Keratinocyte (primary cell): Measurements from ENCODE around the gene AHNAK. TPM values are rescaled to one million over a fixed set of nuclear protein-coding genes. Genes with fewer than 3 reads are reported as not detected.

Experiments
- DNase-seq: peaks from one replicate; pipeline ENCODE4 v3.0.0-alpha.2; 2011; ENCODE audit warnings: low read depth, missing footprints, low spot score
- FAIRE-seq: peaks from 2 replicates; lab custom pipeline; 2011; peaks lifted over from hg19 to GRCh38; lab: Jason Lieb, UNC
- H2AFZ ChIP-seq: 2 replicates; pipeline ENCODE4 v1.6.0; 2012; ENCODE audit warnings: low read length, control low read depth, inconsistent platforms; ENCODE audit not compliant: control insufficient read depth
- H3K27ac ChIP-seq: 2 replicates; pipeline ENCODE4 v1.5.1; 2011; ENCODE audit warnings: low read length; ENCODE audit not compliant: control insufficient read depth, insufficient read depth
- H3K27me3 ChIP-seq: 3 replicates; pipeline ENCODE4 v1.6.0; 2011; ENCODE audit warnings: low read length; ENCODE audit not compliant: control insufficient read depth, insufficient read depth; ENCODE audit errors: extremely low read depth
- H3K36me3 ChIP-seq, 2 experiments: 2 replicates in 1 of 2; 3 replicates in 1 of 2; pipeline ENCODE4 v1.5.1; 2011; ENCODE audit warnings: low read length in 2 of 2, mild to moderate bottlenecking in 1 of 2; ENCODE audit not compliant: control insufficient read depth in 2 of 2, insufficient read depth in 2 of 2; ENCODE audit errors: extremely low read depth in 1 of 2
- H3K4me1 ChIP-seq: 3 replicates; pipeline ENCODE4 v1.5.1; 2011; ENCODE audit warnings: low read length; ENCODE audit not compliant: control insufficient read depth, insufficient read depth; ENCODE audit errors: extremely low read depth
- H3K4me2 ChIP-seq: 3 replicates; pipeline ENCODE4 v1.6.0; 2011; ENCODE audit warnings: low read depth, low read length; ENCODE audit not compliant: control insufficient read depth, insufficient read depth; ENCODE audit errors: extremely low read depth
- H3K4me3 ChIP-seq, 3 experiments: fragments of 200-600 bp in 1 of 3; sonication (generic) in 1 of 3; 2 replicates in 2 of 3; 3 replicates in 1 of 3; pipeline ENCODE4 v1.5.1; 2011 to 2016; ENCODE audit warnings: low read length in 3 of 3, mild to moderate bottlenecking in 3 of 3, control low read depth in 2 of 3, inconsistent platforms in 1 of 3, low read depth in 1 of 3, mixed read lengths in 1 of 3, mixed run types in 1 of 3, moderate library complexity in 1 of 3; ENCODE audit not compliant: control insufficient read depth in 2 of 3, insufficient read depth in 2 of 3; ENCODE audit errors: extremely low read depth in 1 of 3
- H3K79me2 ChIP-seq: 2 replicates; pipeline ENCODE4 v1.6.0; 2012; ENCODE audit warnings: low read length; ENCODE audit not compliant: control insufficient read depth, insufficient read depth
- H3K9ac ChIP-seq: 3 replicates; pipeline ENCODE4 v1.6.0; 2011; ENCODE audit warnings: low read length; ENCODE audit not compliant: control insufficient read depth, insufficient read depth; ENCODE audit errors: extremely low read depth
- H3K9me1 ChIP-seq: 3 replicates; pipeline ENCODE4 v1.6.0; 2011; ENCODE audit warnings: low read length; ENCODE audit not compliant: control insufficient read depth, insufficient read depth; ENCODE audit errors: extremely low read depth
- H3K9me3 ChIP-seq: 2 replicates; pipeline ENCODE4 v1.5.1; 2012; ENCODE audit warnings: low read depth, low read length; ENCODE audit not compliant: control insufficient read depth
- H4K20me1 ChIP-seq: 3 replicates; pipeline ENCODE4 v1.6.0; 2011; ENCODE audit warnings: low read length; ENCODE audit not compliant: control insufficient read depth, insufficient read depth; ENCODE audit errors: extremely low read depth
- CTCF ChIP-seq, 3 experiments: IDR thresholded peaks in 1 of 3; conservative IDR thresholded peaks in 1 of 3; optimal IDR thresholded peaks in 1 of 3; 2 replicates in 2 of 3; 3 replicates in 1 of 3; pipeline versions ENCODE3 to v1.5.1; 2011; ENCODE audit warnings: low read length in 3 of 3, mild to moderate bottlenecking in 3 of 3, moderate library complexity in 2 of 3, control low read depth in 1 of 3, inconsistent platforms in 1 of 3; ENCODE audit not compliant: insufficient read depth in 2 of 3; ENCODE audit errors: extremely low read depth in 1 of 3
- EZH2 ChIP-seq: IDR thresholded peaks from one replicate; pipeline ENCODE4 v1.6.1; 2012; ENCODE audit warnings: inconsistent platforms, mild to moderate bottlenecking, low read length, moderate library complexity
- dilution Hi-C: fragments of 300-500 bp; cut with MboI; formaldehyde crosslinking; loops from one replicate; pipeline ENCODE4 v1.7.0; 2020; ENCODE audit warnings: low sequenced_read_pairs; ENCODE audit not compliant: extremely low pct_ligation_motif_present
- polyA plus RNA-seq, 5 experiments: library from polyadenylated mRNA; depleted of rRNA in 3 of 5; stranded (reverse) in 3 of 5; stranded (forward) in 1 of 5; unstranded in 1 of 5; fragments of >200 nt; gene quantifications; 1 replicate in 1 of 5; 2 replicates in 3 of 5; 3 replicates in 1 of 5; pipeline versions ENCODE4 v1.2.1 to v1.2.3, GENCODE V29; 2011 to 2012; ENCODE audit warnings: missing spikeins in 2 of 5, low read depth in 1 of 5, low replicate concordance in 1 of 5

The AHNAK gene
- polyA plus RNA-seq, 1 donor (not counting 4 experiments of a cell fraction or from before 2014, with no cell fraction given): 220 TPM

GRCh38 chr11:62444835-62445234 is 101.8 kb downstream of the AHNAK start:
- H3K36me3 ChIP-seq: no peaks in the 10 kb centered on the region
- no peak overlapping the region for H3K27ac ChIP-seq
- H4K20me1 ChIP-seq: no peaks in the 10 kb centered on the region
- H3K27me3 ChIP-seq: peaks cover 4% of the 10 kb centered on the region
- no peak for TF ChIP-seq CTCF (optimal IDR thresholded peaks at IDR 0.05 in 1 of 3, IDR thresholded peaks at IDR 0.05 in 1 of 3, conservative IDR thresholded peaks at IDR 0.05 in 1 of 3; ENCODE audit: extremely low read depth in 1 of 3, insufficient read depth in 2 of 3, low read length in 3 of 3)
- no peak for TF ChIP-seq EZH2
- no peaks in the 10 kb centered on the region for H3K4me1 ChIP-seq
- no peak for DNase-seq
- H3K9ac ChIP-seq: peak overlapping the region; percentile 8
- H3K4me3 ChIP-seq: peak overlapping the region in 2 of 3 experiments; percentile 41 to 49
- dilution Hi-C loops: no loop called here
- H3K9me1 ChIP-seq: no peaks in the 10 kb centered on the region
- H3K79me2 ChIP-seq: no peaks in the 10 kb centered on the region
- FAIRE-seq: no peak
- H2AFZ ChIP-seq: peak overlapping the region; percentile 1
- peak overlapping the region; percentile 65 for H3K4me2 ChIP-seq
- H3K9me3 ChIP-seq: no peaks in the 10 kb centered on the region

- no peak for FAIRE-seq
Observed at GRCh38 chr11:62444236-62444833, 102.3 kb downstream of the AHNAK start.

More at GRCh38 chr11:62444236-62444833, 102.3 kb downstream of the AHNAK start:
- no peak for DNase-seq
- H3K4me3 ChIP-seq: peak overlapping the region; percentile 24 to 49 (median 41)
- H4K20me1 ChIP-seq: no peaks in the 10 kb centered on the region
- no peaks in the 10 kb centered on the region for H3K36me3 ChIP-seq
- no peaks in the 10 kb centered on the region for H3K9me1 ChIP-seq
- H3K9ac ChIP-seq: peak overlapping the region; percentile 8
- H3K79me2 ChIP-seq: no peaks in the 10 kb centered on the region
- H3K4me1 ChIP-seq: no peaks in the 10 kb centered on the region
- peak overlapping the region; percentile 65 for H3K4me2 ChIP-seq
- no peak overlapping the region for H3K27ac ChIP-seq
- dilution Hi-C loops: no loop called here
- no peak for TF ChIP-seq CTCF (optimal IDR thresholded peaks at IDR 0.05 in 1 of 3, IDR thresholded peaks at IDR 0.05 in 1 of 3, conservative IDR thresholded peaks at IDR 0.05 in 1 of 3; ENCODE audit: extremely low read depth in 1 of 3, insufficient read depth in 2 of 3, low read length in 3 of 3)
- TF ChIP-seq EZH2: peak; percentile 30
- H2AFZ ChIP-seq: peak overlapping the region; percentile 14
- H3K9me3 ChIP-seq: no peaks in the 10 kb centered on the region
- peaks cover 4% of the 10 kb centered on the region for H3K27me3 ChIP-seq
